Endothelial cell of umbilical vein (primary cell): ENCODE data around the gene TTC39A. TPM values are rescaled to one million over a fixed set of nuclear protein-coding genes. Genes with fewer than 3 reads are reported as not detected.

ENCODE experiments used
- BruUV-seq: library from RNA; stranded (reverse); fragments of 400-500 nt; replicated peaks from 2 replicates; lab custom pipeline; 2021; lab: Mats Ljungman, UMichigan
- CTCF ChIA-PET: fragments of 300-600, 350-600 bp; sonication (Branson Sonifier 250); formaldehyde crosslinking; loops from one replicate; lab custom pipeline; 2021; ENCODE audit warnings: antibody characterized with exemption, inconsistent platforms; lab: Charles Lee
- POLR2A ChIA-PET: fragments of 300-600, 350-600 bp; sonication (Branson Sonifier 250); formaldehyde crosslinking; loops from one replicate; lab custom pipeline; 2021; ENCODE audit warnings: antibody characterized with exemption, inconsistent platforms; lab: Charles Lee
- DNase-seq: peaks from one replicate; pipeline ENCODE4 v3.0.0-alpha.2; 2011; ENCODE audit warnings: low read depth, low spot score
- FAIRE-seq: peaks from 2 replicates; lab custom pipeline; 2011; peaks lifted over from hg19 to GRCh38; lab: Jason Lieb, UNC
- H2AFZ ChIP-seq: 2 replicates; pipeline ENCODE4 v1.6.0; 2012; ENCODE audit warnings: low read depth, low read length, control low read depth, inconsistent platforms
- H3K27ac ChIP-seq: 2 replicates; pipeline ENCODE4 v1.5.1; 2011; ENCODE audit warnings: low read depth, mild to moderate bottlenecking, control low read depth, low read length, moderate library complexity; ENCODE audit not compliant: insufficient read depth
- H3K27me3 ChIP-seq, 2 experiments: 2 replicates each; pipeline versions ENCODE4 v1.6.0 to v1.6.1; 2011; ENCODE audit warnings: low read length in 2 of 2, mixed read lengths in 1 of 2; ENCODE audit not compliant: control insufficient read depth in 2 of 2, insufficient read depth in 2 of 2
- H3K36me3 ChIP-seq, 2 experiments: 2 replicates in 1 of 2; 3 replicates in 1 of 2; pipeline ENCODE4 v1.5.1; 2011; ENCODE audit warnings: low read length in 2 of 2, mild to moderate bottlenecking in 1 of 2, moderate library complexity in 1 of 2; ENCODE audit not compliant: control insufficient read depth in 2 of 2, insufficient read depth in 2 of 2; ENCODE audit errors: extremely low read depth in 1 of 2
- H3K4me1 ChIP-seq: 3 replicates; pipeline ENCODE4 v1.5.1; 2011; ENCODE audit warnings: mild to moderate bottlenecking, low read length; ENCODE audit not compliant: control insufficient read depth, insufficient read depth; ENCODE audit errors: extremely low read depth
- H3K4me2 ChIP-seq: 2 replicates; pipeline ENCODE4 v1.6.1; 2011; ENCODE audit warnings: low read length, control low read depth, mixed read lengths; ENCODE audit not compliant: insufficient read depth
- H3K4me3 ChIP-seq, 3 experiments: fragments of 200-600 bp in 1 of 3; sonication (generic), shearing (Covaris generic) in 1 of 3; replicated peaks in 1 of 3; 2 replicates each; pipeline ENCODE4 v1.5.1; 2011 to 2016; ENCODE audit warnings: control low read depth in 3 of 3, low read length in 3 of 3, mild to moderate bottlenecking in 2 of 3, inconsistent platforms in 1 of 3, low read depth in 1 of 3, moderate library complexity in 1 of 3; ENCODE audit not compliant: insufficient read depth in 1 of 3
- H3K79me2 ChIP-seq: 2 replicates; pipeline ENCODE4 v1.6.0; 2012; ENCODE audit warnings: low read length, inconsistent platforms; ENCODE audit not compliant: control insufficient read depth, insufficient read depth
- H3K9ac ChIP-seq: replicated peaks from 2 replicates; pipeline ENCODE3; 2011; ENCODE audit warnings: low read length, control low read depth; ENCODE audit not compliant: insufficient read depth; ENCODE audit errors: extremely low read depth
- H3K9me1 ChIP-seq: replicated peaks from 3 replicates; pipeline ENCODE4 v1.6.0; 2011; ENCODE audit warnings: mild to moderate bottlenecking, low read length; ENCODE audit not compliant: control insufficient read depth, insufficient read depth; ENCODE audit errors: extremely low read depth
- H3K9me3 ChIP-seq: replicated peaks from 2 replicates; pipeline ENCODE4 v1.5.1; 2012; ENCODE audit warnings: low read length, inconsistent platforms; ENCODE audit not compliant: control insufficient read depth, insufficient read depth
- H4K20me1 ChIP-seq: replicated peaks from 2 replicates; pipeline ENCODE3; 2011; ENCODE audit warnings: mild to moderate bottlenecking, low read length; ENCODE audit not compliant: control insufficient read depth, insufficient read depth; ENCODE audit errors: extremely low read depth
- EZH2 ChIP-seq: IDR thresholded peaks from 2 replicates; pipeline ENCODE4 v1.6.1; 2012; ENCODE audit warnings: borderline replicate concordance, low read depth, mild to moderate bottlenecking, moderate library complexity, low read length, inconsistent platforms; ENCODE audit not compliant: severe bottlenecking
- GATA2 ChIP-seq: IDR thresholded peaks from 2 replicates; pipeline ENCODE4 v1.7.0; 2011; ENCODE audit warnings: low read depth, mild to moderate bottlenecking, moderate library complexity, mixed read lengths, low read length; ENCODE audit not compliant: insufficient read length, insufficient read depth
- JUN ChIP-seq: IDR thresholded peaks from 2 replicates; pipeline ENCODE4 v1.6.1; 2011; ENCODE audit warnings: borderline replicate concordance, low read depth; ENCODE audit not compliant: insufficient read length, insufficient read depth
- MAX ChIP-seq: IDR thresholded peaks from 2 replicates; pipeline ENCODE4 v1.6.1; 2011; ENCODE audit not compliant: insufficient read depth, insufficient read length
- MYC ChIP-seq: IDR thresholded peaks from one replicate; pipeline ENCODE4 v1.6.1; 2011; ENCODE audit warnings: mild to moderate bottlenecking, low read depth, low read length
- POLR2A ChIP-seq: IDR thresholded peaks from 2 replicates; pipeline ENCODE4 v1.6.1; 2012; ENCODE audit warnings: low read depth, mild to moderate bottlenecking, control low read depth, low read length
- POLR2AphosphoS5 ChIP-seq: IDR thresholded peaks from 2 replicates; pipeline ENCODE4 v1.6.1; 2012; ENCODE audit warnings: low read depth, mild to moderate bottlenecking, control low read depth, low read length, moderate library complexity; ENCODE audit not compliant: insufficient read depth
- dilution Hi-C: fragments of 300-500 bp; cut with MboI; formaldehyde crosslinking; loops from one replicate; pipeline ENCODE4 v1.15.0; 2019; ENCODE audit warnings: low sequenced_read_pairs; ENCODE audit not compliant: extremely low pct_ligation_motif_present
- intact Hi-C: fragments of 100-400 bp; cut with micrococcal nuclease; formaldehyde crosslinking; loops from one replicate; pipeline ENCODE4 v1.10.0; 2022
- polyA plus RNA-seq, 4 experiments: library from polyadenylated mRNA; depleted of rRNA in 3 of 4; stranded (reverse) in 3 of 4; unstranded in 1 of 4; fragments of >200 nt; gene quantifications; 2 replicates each; pipeline versions ENCODE4 v1.2.1 to v1.2.3, GENCODE V29; 2011 to 2012; ENCODE audit warnings: missing spikeins in 1 of 4
- total RNA-seq: library from RNA; stranded (reverse); gene quantifications from 2 replicates; pipeline ENCODE4 v1.2.3, GENCODE V29; 2021
- TF ChIP-seq, protein P1 (sequence below), 2 donors: IDR thresholded peaks; 1 replicate in 1 of 2; 2 replicates in 1 of 2; pipeline ENCODE4 v1.5.1; 2011; ENCODE audit warnings: low read length in 2 of 2, mild to moderate bottlenecking in 2 of 2, moderate library complexity in 2 of 2, control low read depth in 1 of 2, inconsistent platforms in 1 of 2, low read depth in 1 of 2; ENCODE audit not compliant: insufficient read depth in 1 of 2; ENCODE audit errors: extremely low read depth in 1 of 2

Gene TTC39A
- total and polyA plus RNA-seq, 2 donors (not counting 3 experiments of a cell fraction or from before 2014, with no cell fraction given) = 1.1 to 1.7 TPM

DNA sequence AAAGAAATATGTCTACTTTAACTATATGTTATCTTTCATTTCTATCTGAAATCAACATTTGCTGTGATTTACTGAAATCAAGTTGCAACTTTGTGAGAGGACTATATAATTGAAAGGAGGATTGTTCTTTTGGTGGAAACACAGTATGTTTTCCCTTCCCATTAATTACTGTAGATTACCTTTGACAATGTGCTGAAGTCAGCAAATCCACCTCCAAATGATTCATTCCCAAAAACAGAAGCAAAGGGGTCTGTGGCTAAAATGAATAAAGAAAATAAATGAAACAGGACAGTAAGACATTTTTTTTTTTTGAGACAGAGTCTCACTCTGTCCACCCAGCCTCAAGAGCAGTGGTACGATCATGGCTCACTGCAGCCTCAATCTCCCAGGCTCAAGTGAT, 35.4 kb upstream of the TTC39A start:
- H3K36me3 ChIP-seq = peaks cover 5% of the 10 kb centered on the region in 2 experiments
- dilution Hi-C loops (no loop called here), intact Hi-C loops (no loop called here)
- no peak for TF ChIP-seq MAX
- TF ChIP-seq POLR2A = no peak
- no peak for TF ChIP-seq GATA2
- TF ChIP-seq POLR2AphosphoS5 = no peak
- TF ChIP-seq, protein P1, sequence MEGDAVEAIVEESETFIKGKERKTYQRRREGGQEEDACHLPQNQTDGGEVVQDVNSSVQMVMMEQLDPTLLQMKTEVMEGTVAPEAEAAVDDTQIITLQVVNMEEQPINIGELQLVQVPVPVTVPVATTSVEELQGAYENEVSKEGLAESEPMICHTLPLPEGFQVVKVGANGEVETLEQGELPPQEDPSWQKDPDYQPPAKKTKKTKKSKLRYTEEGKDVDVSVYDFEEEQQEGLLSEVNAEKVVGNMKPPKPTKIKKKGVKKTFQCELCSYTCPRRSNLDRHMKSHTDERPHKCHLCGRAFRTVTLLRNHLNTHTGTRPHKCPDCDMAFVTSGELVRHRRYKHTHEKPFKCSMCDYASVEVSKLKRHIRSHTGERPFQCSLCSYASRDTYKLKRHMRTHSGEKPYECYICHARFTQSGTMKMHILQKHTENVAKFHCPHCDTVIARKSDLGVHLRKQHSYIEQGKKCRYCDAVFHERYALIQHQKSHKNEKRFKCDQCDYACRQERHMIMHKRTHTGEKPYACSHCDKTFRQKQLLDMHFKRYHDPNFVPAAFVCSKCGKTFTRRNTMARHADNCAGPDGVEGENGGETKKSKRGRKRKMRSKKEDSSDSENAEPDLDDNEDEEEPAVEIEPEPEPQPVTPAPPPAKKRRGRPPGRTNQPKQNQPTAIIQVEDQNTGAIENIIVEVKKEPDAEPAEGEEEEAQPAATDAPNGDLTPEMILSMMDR (IDR thresholded peaks at IDR 0.05; ENCODE audit: extremely low read depth in 1 of 2, insufficient read depth in 1 of 2, low read depth in 1 of 2, low read length in 2 of 2) = no peak
- H2AFZ ChIP-seq = no peak overlapping the region
- no TSS peak for BruUV-seq
- H3K4me2 ChIP-seq = no peak overlapping the region
- no peaks in the 10 kb centered on the region for H3K4me1 ChIP-seq
- no peaks in the 10 kb centered on the region for H3K27me3 ChIP-seq
- no peaks in the 10 kb centered on the region for H3K9me1 ChIP-seq
- H3K79me2 ChIP-seq = no peaks in the 10 kb centered on the region
- no peak overlapping the region for H3K4me3 ChIP-seq
- H3K27ac ChIP-seq = no peak overlapping the region
- no peak overlapping the region for H3K9ac ChIP-seq
- ChIA-PET CTCF (no interaction called here), POLR2A (no interaction called here)
- H4K20me1 ChIP-seq = no peaks in the 10 kb centered on the region
- H3K9me3 ChIP-seq = no peaks in the 10 kb centered on the region
- DNase-seq (no peak), FAIRE-seq (no peak)

DNA sequence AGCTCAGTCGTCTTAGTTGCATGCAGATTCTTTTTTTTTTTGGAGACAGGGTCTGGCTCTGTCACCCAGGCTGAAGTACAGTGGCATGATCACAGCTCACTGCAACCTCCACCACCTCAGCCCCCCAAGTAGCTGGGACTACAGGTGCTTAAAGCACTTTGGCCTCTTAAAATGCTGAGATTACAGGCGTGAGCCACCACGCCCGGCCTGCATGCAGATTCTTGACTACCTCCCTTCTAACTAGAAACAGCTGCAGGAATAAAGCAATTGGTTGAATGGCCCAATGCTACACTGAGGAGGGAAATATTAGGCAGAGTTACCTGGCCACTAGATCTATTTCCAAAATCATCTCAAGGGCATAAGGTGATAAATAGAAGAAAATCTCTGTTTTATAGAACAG, 29.5 kb upstream of the TTC39A start:
- peaks cover 5 to 6% of the 10 kb centered on the region in 2 experiments for H3K36me3 ChIP-seq
- no peaks in the 10 kb centered on the region for H3K9me3 ChIP-seq
- H4K20me1 ChIP-seq = no peaks in the 10 kb centered on the region
- FAIRE-seq = no peak
- H3K4me3 ChIP-seq = no peak overlapping the region
- no peak overlapping the region for H3K9ac ChIP-seq
- no peak overlapping the region for H2AFZ ChIP-seq
- CTCF ChIA-PET = no interaction called here
- no peaks in the 10 kb centered on the region for H3K79me2 ChIP-seq
- H3K27me3 ChIP-seq = no peaks in the 10 kb centered on the region
- TF ChIP-seq EZH2 (no peak), MYC (no peak), GATA2 (no peak), MAX (no peak), JUN (no peak), POLR2AphosphoS5 (no peak)
- dilution Hi-C loops = no loop called here
- H3K4me1 ChIP-seq = no peaks in the 10 kb centered on the region
- no TSS peak for BruUV-seq
- no peak for DNase-seq
- POLR2A ChIA-PET = no interaction called here
- no peak overlapping the region for H3K27ac ChIP-seq
- no peaks in the 10 kb centered on the region for H3K9me1 ChIP-seq
- intact Hi-C loops = no loop called here
- H3K4me2 ChIP-seq = no peak overlapping the region
